ENCODE results near the gene SYS1. TPM values are rescaled to one million over a fixed set of nuclear protein-coding genes. Genes with fewer than 3 reads are reported as not detected.

The SYS1 gene
- polyA plus RNA-seq (2012; rRNA removed): 26.5 and 26.9 TPM in 2 replicates
- 14.0 and 16.3 TPM in 2 replicates for polyA plus RNA-seq (2012; cell fraction: cytosol; rRNA removed)
- 12.4 and 20.0 TPM in 2 replicates for polyA plus RNA-seq (2012; cell fraction: nucleus; rRNA removed)

DNA sequence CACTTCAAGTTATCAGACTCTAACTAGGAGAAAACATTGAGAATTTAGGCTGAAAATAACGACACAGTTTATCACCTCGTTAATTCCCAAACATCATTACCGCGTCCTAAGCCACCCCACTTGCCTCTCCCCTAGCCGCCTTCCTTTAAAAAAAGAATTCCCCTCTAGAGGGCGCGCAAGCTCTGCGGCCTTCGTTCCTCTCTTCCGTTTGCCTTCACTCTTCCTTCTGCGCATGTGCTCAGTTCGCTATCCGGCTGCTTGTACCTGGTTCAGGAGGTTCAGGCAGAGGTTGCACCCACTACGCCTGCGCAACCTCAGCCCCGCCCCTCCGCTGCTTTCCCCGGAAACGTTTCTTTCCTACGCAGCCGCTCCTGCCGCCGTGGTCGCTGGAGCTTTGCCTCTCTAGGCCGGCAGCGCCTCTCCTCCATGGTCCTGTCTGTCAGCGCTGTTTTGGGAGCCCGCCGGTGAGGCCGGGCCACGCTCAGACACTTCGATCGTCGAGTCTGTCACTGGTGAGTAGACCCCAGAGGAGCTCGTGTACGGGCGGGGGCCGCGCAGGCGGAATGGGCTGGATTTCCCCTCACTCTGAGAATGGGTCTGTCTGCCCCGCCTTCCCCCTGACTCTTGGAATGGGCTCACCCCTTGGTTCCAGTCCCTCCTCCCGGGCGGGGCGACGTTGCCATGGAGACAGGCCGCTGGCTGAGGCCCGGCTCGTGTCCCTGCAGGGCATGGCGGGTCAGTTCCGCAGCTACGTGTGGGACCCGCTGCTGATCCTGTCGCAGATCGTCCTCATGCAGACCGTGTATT is at the start of gene SYS1:
TSS of gene SYS1 (plus strand) at position 353 of the 807 bp plus-strand sequence. CDS start at position 729, 376 bp downstream.
- CTCF ChIA-PET: interaction anchor here (0.6 to 6.4 kb wide), 45 partner anchors 9 to 477 kb away, joined by 3 to 80 read pairs (median 5); partner anchors contain the start of genes SDC4 and WFDC2
- no peaks in the 10 kb centered on the region for H3K9me2 ChIP-seq
- no peaks in the 10 kb centered on the region for H3F3A ChIP-seq (replicated peaks; ENCODE audit: insufficient read depth)
- TF ChIP-seq FOXJ3 (CRISPR knock-in tag; IDR thresholded peaks at IDR 0.05) (no peak), GATA2 (CRISPR knock-in tag; IDR thresholded peaks at IDR 0.05) (no peak), EZH2phosphoT487 (IDR thresholded peaks at IDR 0.05; ENCODE audit: borderline replicate concordance, low read depth) (no peak), MEF2A (IDR thresholded peaks at IDR 0.05; ENCODE audit: borderline replicate concordance, low read depth) (no peak), SIN3A (IDR thresholded peaks at IDR 0.05; ENCODE audit: borderline replicate concordance, low read depth, low read length) (peak; percentile 62), TAF1 (IDR thresholded peaks at IDR 0.05; ENCODE audit: borderline replicate concordance, low read depth, low read length) (0 out of 2 replicates have a peak, but pooled peaks have one; percentile 50), POLR2AphosphoS5 (IDR thresholded peaks at IDR 0.05; ENCODE audit: low read depth, low read length) (peak; percentile 90), JUND (IDR thresholded peaks at IDR 0.05) (no peak), GABPA (IDR thresholded peaks at IDR 0.05; ENCODE audit: low read depth) (peak; percentile 84), YY1 (IDR thresholded peaks at IDR 0.05; ENCODE audit: low read depth) (0 out of 2 replicates have a peak, but pooled peaks have one; percentile 44), TEAD4 (IDR thresholded peaks at IDR 0.05; ENCODE audit: borderline replicate concordance, insufficient read depth) (no peak), RCOR1 (IDR thresholded peaks at IDR 0.05; ENCODE audit: low read length) (no peak), FOSL2 (IDR thresholded peaks at IDR 0.05; ENCODE audit: borderline replicate concordance, low read depth) (no peak), RXRA (IDR thresholded peaks at IDR 0.05; ENCODE audit: borderline replicate concordance, low read depth) (no peak), EP300 (IDR thresholded peaks at IDR 0.05; ENCODE audit: borderline replicate concordance in 1 of 2, low read depth in 1 of 2, low read length in 1 of 2) (peak; percentile 13 to 15; a peak in 1 of 4 replicates), ELF1 (IDR thresholded peaks at IDR 0.05) (peak; percentile 87), RAD21 (IDR thresholded peaks at IDR 0.05; ENCODE audit: low read length) (peak; percentile 87), SMC3 (IDR thresholded peaks at IDR 0.05; ENCODE audit: low read depth, low read length) (peak; percentile 72), MXI1 (IDR thresholded peaks at IDR 0.05; ENCODE audit: low read depth, low read length) (peak; percentile 98), RFX5 (IDR thresholded peaks at IDR 0.05; ENCODE audit: low read length) (no peak)
- TF ChIP-seq, protein P1, sequence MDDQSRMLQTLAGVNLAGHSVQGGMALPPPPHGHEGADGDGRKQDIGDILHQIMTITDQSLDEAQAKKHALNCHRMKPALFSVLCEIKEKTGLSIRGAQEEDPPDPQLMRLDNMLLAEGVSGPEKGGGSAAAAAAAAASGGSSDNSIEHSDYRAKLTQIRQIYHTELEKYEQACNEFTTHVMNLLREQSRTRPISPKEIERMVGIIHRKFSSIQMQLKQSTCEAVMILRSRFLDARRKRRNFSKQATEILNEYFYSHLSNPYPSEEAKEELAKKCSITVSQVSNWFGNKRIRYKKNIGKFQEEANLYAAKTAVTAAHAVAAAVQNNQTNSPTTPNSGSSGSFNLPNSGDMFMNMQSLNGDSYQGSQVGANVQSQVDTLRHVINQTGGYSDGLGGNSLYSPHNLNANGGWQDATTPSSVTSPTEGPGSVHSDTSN (IDR thresholded peaks at IDR 0.05): peak; percentile 47
- TF ChIP-seq, protein P2, sequence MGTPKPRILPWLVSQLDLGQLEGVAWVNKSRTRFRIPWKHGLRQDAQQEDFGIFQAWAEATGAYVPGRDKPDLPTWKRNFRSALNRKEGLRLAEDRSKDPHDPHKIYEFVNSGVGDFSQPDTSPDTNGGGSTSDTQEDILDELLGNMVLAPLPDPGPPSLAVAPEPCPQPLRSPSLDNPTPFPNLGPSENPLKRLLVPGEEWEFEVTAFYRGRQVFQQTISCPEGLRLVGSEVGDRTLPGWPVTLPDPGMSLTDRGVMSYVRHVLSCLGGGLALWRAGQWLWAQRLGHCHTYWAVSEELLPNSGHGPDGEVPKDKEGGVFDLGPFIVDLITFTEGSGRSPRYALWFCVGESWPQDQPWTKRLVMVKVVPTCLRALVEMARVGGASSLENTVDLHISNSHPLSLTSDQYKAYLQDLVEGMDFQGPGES (IDR thresholded peaks at IDR 0.05; ENCODE audit: low read depth, low read length): no peak
- TF ChIP-seq, protein P3, sequence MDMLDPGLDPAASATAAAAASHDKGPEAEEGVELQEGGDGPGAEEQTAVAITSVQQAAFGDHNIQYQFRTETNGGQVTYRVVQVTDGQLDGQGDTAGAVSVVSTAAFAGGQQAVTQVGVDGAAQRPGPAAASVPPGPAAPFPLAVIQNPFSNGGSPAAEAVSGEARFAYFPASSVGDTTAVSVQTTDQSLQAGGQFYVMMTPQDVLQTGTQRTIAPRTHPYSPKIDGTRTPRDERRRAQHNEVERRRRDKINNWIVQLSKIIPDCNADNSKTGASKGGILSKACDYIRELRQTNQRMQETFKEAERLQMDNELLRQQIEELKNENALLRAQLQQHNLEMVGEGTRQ (IDR thresholded peaks at IDR 0.05; ENCODE audit: borderline replicate concordance, low read depth, low read length): no peak
- TF ChIP-seq, protein P4, sequence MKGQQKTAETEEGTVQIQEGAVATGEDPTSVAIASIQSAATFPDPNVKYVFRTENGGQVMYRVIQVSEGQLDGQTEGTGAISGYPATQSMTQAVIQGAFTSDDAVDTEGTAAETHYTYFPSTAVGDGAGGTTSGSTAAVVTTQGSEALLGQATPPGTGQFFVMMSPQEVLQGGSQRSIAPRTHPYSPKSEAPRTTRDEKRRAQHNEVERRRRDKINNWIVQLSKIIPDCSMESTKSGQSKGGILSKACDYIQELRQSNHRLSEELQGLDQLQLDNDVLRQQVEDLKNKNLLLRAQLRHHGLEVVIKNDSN (IDR thresholded peaks at IDR 0.05; ENCODE audit: borderline replicate concordance, low read depth): no peak
- TF ChIP-seq, protein P5, sequence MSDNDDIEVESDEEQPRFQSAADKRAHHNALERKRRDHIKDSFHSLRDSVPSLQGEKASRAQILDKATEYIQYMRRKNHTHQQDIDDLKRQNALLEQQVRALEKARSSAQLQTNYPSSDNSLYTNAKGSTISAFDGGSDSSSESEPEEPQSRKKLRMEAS (IDR thresholded peaks at IDR 0.05; ENCODE audit: low read depth): no peak; the same call in 1 of the 2 replicates

More for the DNA sequence above, at the start of gene SYS1:
- H3K9ac ChIP-seq: peak within 1 kb of the TSS; percentile 85
- peak within 1 kb of the TSS; percentile 91 to 97 for H3K27ac ChIP-seq (ENCODE audit: low read depth in 2 of 2, low read length in 1 of 2)
- no peaks in the 10 kb centered on the region for H4K20me1 ChIP-seq (ENCODE audit: insufficient read depth)
- no peaks in the 10 kb centered on the region for H3K27me3 ChIP-seq (ENCODE audit: insufficient read depth)
- H2AFZ ChIP-seq (ENCODE audit: low read depth): peak within 1 kb of the TSS; percentile 90; the same call in 1 of the 2 replicates
- DNase-seq: peak; percentile 96
- H3K9me3 ChIP-seq: no peaks in the 10 kb centered on the region
- peaks cover 27% of the 10 kb centered on the region for H3K79me2 ChIP-seq (ENCODE audit: insufficient read depth)
- peak within 1 kb of the TSS; percentile 92 for H3K4me2 ChIP-seq
- peak within 1 kb of the TSS; percentile 80 to 92 for H3K4me3 ChIP-seq (ENCODE audit: low read depth in 2 of 2, low read length in 1 of 2)
- H3K36me3 ChIP-seq (replicated peaks in 1 of 2; ENCODE audit: control insufficient read depth in 1 of 2, insufficient read depth in 2 of 2, low read length in 1 of 2): peaks cover 21 to 30% of the 10 kb centered on the region in 2 experiments
- 2% methylated on average over 28 of the region's 55 CpGs for WGBS (ENCODE audit: low lambda C conversion rate)
- POLR2A ChIA-PET: interaction anchor here (0.6 to 2.5 kb wide), 14 partner anchors 9 to 478 kb away, joined by 3 to 21 read pairs (median 4); partner anchors contain the start of genes PIGT and YWHAB
- H3K4me1 ChIP-seq (ENCODE audit: control insufficient read depth in 1 of 2, insufficient read depth in 2 of 2, low read depth in 1 of 2, low read length in 1 of 2): peaks cover 0 to 11% of the 10 kb centered on the region in 2 experiments; a peak in 2 of 4 replicates
